ENCODE results near the gene SUSD1. TPM values are rescaled to one million over a fixed set of nuclear protein-coding genes. Genes with fewer than 3 reads are reported as not detected.

Gene SUSD1
- total RNA-seq, 1 experiment from 2014 or later = 8.1 TPM

- H3K56ac ChIP-seq (ENCODE audit: insufficient read length, low read depth, low read length) = no peak overlapping the region
- Mint-ChIP-seq H3K9me3 (no peaks in the 10 kb centered on the region), H3K27ac (no peak overlapping the region), H3K36me3 (ENCODE audit: insufficient read depth in 1 of 3, low read depth in 3 of 3) (no peaks in the 10 kb centered on the region), H3K4me3 (no peak overlapping the region), H3K27me3 (ENCODE audit: low read depth) (no peaks in the 10 kb centered on the region), H3K4me1 (peaks cover 6 to 8% of the 10 kb centered on the region in 2 experiments)
- no peaks in the 10 kb centered on the region for H3K4me1 ChIP-seq (ENCODE audit: insufficient read depth, low read length)
- H3K79me2 ChIP-seq (ENCODE audit: insufficient read depth, low read length) = no peaks in the 10 kb centered on the region
- no peak overlapping the region for H3T11ph ChIP-seq (ENCODE audit: low read length)
- H4K91ac ChIP-seq (ENCODE audit: insufficient read length, low read depth, low read length) = no peak overlapping the region
- no peak overlapping the region for H2AK5ac ChIP-seq (ENCODE audit: insufficient read length, low read length)
- H3K27me3 ChIP-seq (ENCODE audit: insufficient read depth, low read length) = no peaks in the 10 kb centered on the region
- H3K4me2 ChIP-seq (ENCODE audit: insufficient read depth, insufficient read length, low read length) = no peak overlapping the region
- no peaks in the 10 kb centered on the region for H3K9me3 ChIP-seq (ENCODE audit: control insufficient read depth, low read depth, low read length)
- H4K8ac ChIP-seq (replicated peaks; ENCODE audit: insufficient read length, low read depth, low read length) = no peak overlapping the region
- H3K27ac ChIP-seq (ENCODE audit: insufficient read length, low read depth, low read length) = no peak overlapping the region
- no peak overlapping the region for H3K23ac ChIP-seq (ENCODE audit: insufficient read length, low read depth, low read length)
- H3K9ac ChIP-seq (ENCODE audit: extremely low read depth, insufficient read length, low read length) = no peak overlapping the region
- no peaks in the 10 kb centered on the region for H3K23me2 ChIP-seq (ENCODE audit: insufficient read length, low read depth, low read length, poor library complexity, severe bottlenecking)
- H4K20me1 ChIP-seq (ENCODE audit: control insufficient read depth, insufficient read depth, insufficient read length) = no peaks in the 10 kb centered on the region
- WGBS (ENCODE audit: extremely low coverage, insufficient read length, low lambda C conversion rate) = no CpG with 5 or more reads among the region's 3 CpGs
- no peak overlapping the region for H2BK12ac ChIP-seq (ENCODE audit: insufficient read length, low read depth, low read length)
- no peak overlapping the region for H2BK15ac ChIP-seq (ENCODE audit: low read depth, low read length)
- no peak overlapping the region for H2AFZ ChIP-seq (ENCODE audit: low read length)
- H2BK120ac ChIP-seq (ENCODE audit: low read depth, low read length, poor library complexity, severe bottlenecking) = no peak overlapping the region
- no peak for TF ChIP-seq CTCF (conservative IDR thresholded peaks at IDR 0.05)
- no peak overlapping the region for H3K4ac ChIP-seq (ENCODE audit: low read depth, low read length)
- H3K79me1 ChIP-seq (ENCODE audit: insufficient read depth, low read depth, low read length, poor library complexity, severe bottlenecking) = no peaks in the 10 kb centered on the region
- H2BK20ac ChIP-seq (ENCODE audit: low read depth, low read length, poor library complexity, severe bottlenecking) = no peak overlapping the region
- H2BK5ac ChIP-seq (ENCODE audit: insufficient read length, low read length) = no peak overlapping the region
- H4K5ac ChIP-seq (ENCODE audit: insufficient read length, low read depth, low read length) = no peak overlapping the region
- DNase-seq = no peak
- no peak overlapping the region for H3K18ac ChIP-seq (ENCODE audit: insufficient read length, low read depth, low read length)
- H3K14ac ChIP-seq (ENCODE audit: insufficient read depth, low read length) = no peak overlapping the region
Observed at GRCh38 chr9:112011051-112011620, 164.0 kb downstream of the SUSD1 start.
